Endodermal cell (in vitro differentiated cells): ENCODE data around the gene RPL10L. TPM values are rescaled to one million over a fixed set of nuclear protein-coding genes. Genes with fewer than 3 reads are reported as not detected.

Source experiments
- DNase-seq: peaks from one replicate; pipeline ENCODE4 v3.0.0-alpha.2; 2017
- H3K27ac ChIP-seq: 2 replicates; pipeline ENCODE4 v1.5.1; 2013; ENCODE audit warnings: mild to moderate bottlenecking, low read depth, low read length, moderate library complexity
- H3K27me3 ChIP-seq: 2 replicates; pipeline ENCODE4 v1.6.1; 2013; ENCODE audit warnings: mild to moderate bottlenecking, low read length, moderate library complexity; ENCODE audit not compliant: insufficient read depth, control insufficient read depth, poor library complexity, severe bottlenecking
- H3K36me3 ChIP-seq: 2 replicates; pipeline ENCODE4 v1.7.0; 2013; ENCODE audit warnings: mild to moderate bottlenecking, low read length, moderate library complexity; ENCODE audit not compliant: control insufficient read depth, insufficient read depth
- H3K4me1 ChIP-seq: one replicate; pipeline ENCODE4 v1.7.0; 2013; ENCODE audit warnings: low read length; ENCODE audit not compliant: control insufficient read depth, insufficient read depth
- H3K4me3 ChIP-seq: 2 replicates; pipeline ENCODE4 v1.5.1; 2013; ENCODE audit warnings: mild to moderate bottlenecking, low read length, moderate library complexity
- H3K9ac ChIP-seq: 2 replicates; pipeline ENCODE4 v1.6.1; 2013; ENCODE audit warnings: mild to moderate bottlenecking, low read length, moderate library complexity; ENCODE audit not compliant: poor library complexity, severe bottlenecking; ENCODE audit errors: extremely low read depth
- H3K9me3 ChIP-seq: 2 replicates; pipeline ENCODE4 v1.6.1; 2013; ENCODE audit warnings: mild to moderate bottlenecking, low read length, moderate library complexity; ENCODE audit not compliant: control insufficient read depth
- H3K27ac Mint-ChIP-seq: 2 replicates; pipeline ENCODE4 v1.8.0; 2020; ENCODE audit warnings: mixed read lengths
- H3K27me3 Mint-ChIP-seq: 2 replicates; pipeline ENCODE4 v1.8.0; 2021; ENCODE audit warnings: mild to moderate bottlenecking, mixed read lengths; ENCODE audit not compliant: insufficient read depth
- H3K36me3 Mint-ChIP-seq: 2 replicates; pipeline ENCODE4 v1.8.0; 2020; ENCODE audit warnings: low read depth, mixed read lengths
- H3K4me1 Mint-ChIP-seq: 2 replicates; pipeline ENCODE4 v1.8.0; 2020; ENCODE audit warnings: mixed read lengths
- H3K4me3 Mint-ChIP-seq: 2 replicates; pipeline ENCODE4 v1.8.0; 2020; ENCODE audit warnings: mild to moderate bottlenecking, moderate library complexity, mixed read lengths
- H3K9me3 Mint-ChIP-seq: 2 replicates; pipeline ENCODE4 v1.8.0; 2020; ENCODE audit warnings: mild to moderate bottlenecking, mixed read lengths
- WGBS, 2 experiments: methylation state at CpG; one replicate each; pipeline versions ENCODE4 v1.1.5 to v1.1.7; 2013; ENCODE audit warnings: missing lambda C conversion rate in 2 of 2, mixed read lengths in 1 of 2; ENCODE audit not compliant: insufficient coverage in 1 of 2, insufficient read length in 1 of 2; 5-methylcytosine and 5-hydroxymethylcytosine counted together
- total RNA-seq, 2 donors: library from RNA; stranded (reverse); fragmentation: NEBNext Ultra II Directional in 1 of 2; extraction: Animal tissue kit (Norgen Biotek cat#: 25700) in 1 of 2; gene quantifications; 2 replicates in 1 of 2; 3 replicates in 1 of 2; pipeline ENCODE4 v1.2.1, GENCODE V29; 2021
- TF ChIP-seq, protein P1 (sequence below): fragments of 200-600 bp; sonication (generic); conservative IDR thresholded peaks from 2 replicates; pipeline ENCODE4 v1.5.0; 2021; ENCODE audit warnings: antibody characterized with exemption, mild to moderate bottlenecking

RPL10L gene
- total RNA-seq, 2 donors from 2014 or later = not detected

DNA sequence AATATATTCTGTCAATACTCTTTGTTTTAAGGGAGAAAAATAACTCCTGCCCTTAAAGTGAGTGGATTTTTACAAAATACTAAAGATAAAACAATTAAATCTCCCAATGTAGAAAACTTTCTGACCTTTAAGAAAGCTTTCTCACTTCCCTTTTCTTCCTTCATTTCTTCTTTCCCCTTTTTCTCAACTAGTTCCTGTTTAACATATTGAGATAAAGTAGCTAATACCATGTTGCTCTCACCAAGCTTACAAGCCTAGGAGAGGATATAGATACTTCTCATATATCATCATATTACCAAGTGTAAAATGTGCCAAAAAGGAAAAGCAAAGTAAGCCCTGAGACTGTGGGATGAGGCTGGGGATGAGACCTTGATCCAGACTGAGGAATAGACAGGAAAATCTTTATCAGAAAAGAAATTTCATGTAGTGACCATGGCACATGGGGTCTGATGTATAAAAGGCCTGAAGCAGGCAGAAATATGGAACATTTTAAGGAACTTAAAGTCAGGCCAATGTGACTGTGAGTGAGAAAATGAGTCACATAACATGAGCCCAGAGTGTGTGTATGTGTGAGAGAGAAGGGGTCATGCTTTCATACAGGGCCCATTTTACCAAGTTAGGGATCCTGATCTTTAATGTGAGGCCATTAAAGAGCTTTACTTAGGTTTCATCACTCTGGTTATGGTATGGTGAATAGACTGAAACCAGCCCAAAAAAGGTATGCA is 1.6 kb upstream of the RPL10L start:
- H3K36me3 Mint-ChIP-seq = no peaks in the 10 kb centered on the region
- Histone ChIP-seq H3K9me3 (no peaks in the 10 kb centered on the region), H3K4me3 (no peak overlapping the region), H3K27ac (no peak overlapping the region), H3K36me3 (no peaks in the 10 kb centered on the region), H3K27me3 (no peaks in the 10 kb centered on the region), H3K9ac (no peak overlapping the region), H3K4me1 (no peaks in the 10 kb centered on the region)
- DNase-seq = no peak
- H3K4me3 Mint-ChIP-seq = no peak overlapping the region
- TF ChIP-seq, protein P1, sequence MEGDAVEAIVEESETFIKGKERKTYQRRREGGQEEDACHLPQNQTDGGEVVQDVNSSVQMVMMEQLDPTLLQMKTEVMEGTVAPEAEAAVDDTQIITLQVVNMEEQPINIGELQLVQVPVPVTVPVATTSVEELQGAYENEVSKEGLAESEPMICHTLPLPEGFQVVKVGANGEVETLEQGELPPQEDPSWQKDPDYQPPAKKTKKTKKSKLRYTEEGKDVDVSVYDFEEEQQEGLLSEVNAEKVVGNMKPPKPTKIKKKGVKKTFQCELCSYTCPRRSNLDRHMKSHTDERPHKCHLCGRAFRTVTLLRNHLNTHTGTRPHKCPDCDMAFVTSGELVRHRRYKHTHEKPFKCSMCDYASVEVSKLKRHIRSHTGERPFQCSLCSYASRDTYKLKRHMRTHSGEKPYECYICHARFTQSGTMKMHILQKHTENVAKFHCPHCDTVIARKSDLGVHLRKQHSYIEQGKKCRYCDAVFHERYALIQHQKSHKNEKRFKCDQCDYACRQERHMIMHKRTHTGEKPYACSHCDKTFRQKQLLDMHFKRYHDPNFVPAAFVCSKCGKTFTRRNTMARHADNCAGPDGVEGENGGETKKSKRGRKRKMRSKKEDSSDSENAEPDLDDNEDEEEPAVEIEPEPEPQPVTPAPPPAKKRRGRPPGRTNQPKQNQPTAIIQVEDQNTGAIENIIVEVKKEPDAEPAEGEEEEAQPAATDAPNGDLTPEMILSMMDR = no peak
- no peak overlapping the region for H3K27ac Mint-ChIP-seq
- H3K9me3 Mint-ChIP-seq = peaks cover 3% of the 10 kb centered on the region
- no peaks in the 10 kb centered on the region for H3K27me3 Mint-ChIP-seq
- H3K4me1 Mint-ChIP-seq = no peaks in the 10 kb centered on the region

DNA sequence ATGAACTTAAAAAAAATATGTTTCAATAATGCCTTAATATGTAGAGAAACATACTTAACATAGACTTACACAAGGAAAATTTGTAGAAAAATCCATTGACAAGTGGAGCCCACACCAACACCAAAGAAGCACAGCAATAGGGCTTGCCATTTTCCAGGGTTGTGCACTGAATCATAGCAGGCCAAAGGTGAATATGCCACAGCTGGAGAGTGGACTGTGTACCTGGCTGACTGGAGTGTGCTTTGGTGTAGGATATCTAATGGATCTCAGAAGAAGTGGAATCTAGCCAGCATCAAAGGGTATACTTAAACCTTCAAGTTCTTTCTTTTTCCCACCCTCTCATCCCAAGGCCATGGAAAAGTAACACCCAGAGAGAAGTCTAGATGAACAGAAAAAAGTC is 4.8 kb downstream of the RPL10L start:
- Histone ChIP-seq H3K36me3 (no peaks in the 10 kb centered on the region), H3K4me1 (no peaks in the 10 kb centered on the region), H3K4me3 (no peak overlapping the region), H3K9me3 (no peaks in the 10 kb centered on the region), H3K27ac (no peak overlapping the region), H3K27me3 (no peaks in the 10 kb centered on the region), H3K9ac (no peak overlapping the region)
- H3K36me3 Mint-ChIP-seq = no peaks in the 10 kb centered on the region
- no peaks in the 10 kb centered on the region for H3K4me1 Mint-ChIP-seq
- H3K27me3 Mint-ChIP-seq = no peaks in the 10 kb centered on the region
- no peak for DNase-seq
- H3K27ac Mint-ChIP-seq = no peak overlapping the region
- TF ChIP-seq, protein P1 = no peak
- H3K4me3 Mint-ChIP-seq = no peak overlapping the region
- H3K9me3 Mint-ChIP-seq = peaks cover 3% of the 10 kb centered on the region

DNA sequence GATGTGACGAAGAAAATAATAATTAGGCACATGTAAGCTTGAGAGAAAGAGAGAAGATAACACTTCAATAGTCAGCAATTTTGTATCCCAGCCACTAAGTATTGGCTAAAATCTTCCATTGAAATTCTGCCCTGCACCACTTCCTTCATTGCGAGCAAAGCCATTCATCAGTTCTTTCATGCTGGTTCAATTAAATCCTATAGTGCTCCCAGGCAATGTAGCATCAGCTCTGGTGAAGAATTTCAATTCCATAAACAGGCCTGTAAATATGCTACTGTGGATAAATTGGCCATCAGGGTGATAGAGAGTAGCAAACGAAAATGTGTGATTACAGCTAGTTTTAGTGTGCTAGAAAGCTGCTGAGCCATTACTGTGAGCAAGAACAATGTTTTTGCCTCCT is 24.7 kb downstream of the RPL10L start:
- H3K4me3 ChIP-seq = no peak overlapping the region
- no peaks in the 10 kb centered on the region for H3K27me3 ChIP-seq
- H3K4me1 Mint-ChIP-seq = peaks cover 3% of the 10 kb centered on the region
- no peak for DNase-seq
- H3K27me3 Mint-ChIP-seq = no peaks in the 10 kb centered on the region
- TF ChIP-seq, protein P1 = no peak
- H3K9me3 Mint-ChIP-seq = no peaks in the 10 kb centered on the region
- no peak overlapping the region for H3K27ac ChIP-seq
- H3K9me3 ChIP-seq = no peaks in the 10 kb centered on the region
- no peaks in the 10 kb centered on the region for H3K36me3 Mint-ChIP-seq
- no peaks in the 10 kb centered on the region for H3K4me1 ChIP-seq
- no peak overlapping the region for H3K4me3 Mint-ChIP-seq
- no peak overlapping the region for H3K27ac Mint-ChIP-seq
- no peak overlapping the region for H3K9ac ChIP-seq
- WGBS, 2 experiments = 90 to 94% methylated on average over 2 to 3 of the region's 3 CpGs
- no peaks in the 10 kb centered on the region for H3K36me3 ChIP-seq
